ENCODE data around the gene NPAS3. TPM values are rescaled to one million over a fixed set of nuclear protein-coding genes. Genes with fewer than 3 reads are reported as not detected.

NPAS3 gene
- total RNA-seq, 1 donor from 2014 or later, result not detected

- no peak overlapping the region for H3K27ac Mint-ChIP-seq
- H3K36me3 Mint-ChIP-seq, result no peaks in the 10 kb centered on the region
- Histone ChIP-seq H4K20me1 (ENCODE audit: low read depth) (no peaks in the 10 kb centered on the region), H3K36me3 (no peaks in the 10 kb centered on the region), H3K9ac (no peak overlapping the region), H3K4me1 (peaks cover 12% of the 10 kb centered on the region), H3K4me3 (no peak overlapping the region), H3K27ac (no peak overlapping the region), H2AFZ (replicated peaks) (no peak overlapping the region), H3K79me2 (ENCODE audit: low read depth) (no peaks in the 10 kb centered on the region), H3K4me2 (no peak overlapping the region), H3F3A (ENCODE audit: low read depth) (no peaks in the 10 kb centered on the region), H3K9me3 (ENCODE audit: low read depth) (no peaks in the 10 kb centered on the region), H3K27me3 (no peaks in the 10 kb centered on the region)
- peaks cover 22% of the 10 kb centered on the region for H3K4me1 Mint-ChIP-seq
- no peaks in the 10 kb centered on the region for H3K9me3 Mint-ChIP-seq
- DNase-seq (ENCODE audit: low spot score), result no peak
- no peak for TF ChIP-seq CTCF (IDR thresholded peaks at IDR 0.05)
- TF ChIP-seq EZH2phosphoT487 (IDR thresholded peaks at IDR 0.05), result no peak
- no peak for TF ChIP-seq EZH2 (IDR thresholded peaks at IDR 0.05)
- H3K4me3 Mint-ChIP-seq, result no peak overlapping the region
- no peaks in the 10 kb centered on the region for H3K27me3 Mint-ChIP-seq (ENCODE audit: insufficient read depth, low read depth)
Observed at GRCh38 chr14:33457021-33457420, 518.3 kb downstream of the NPAS3 start.

- no peak for DNase-seq (ENCODE audit: low spot score)
- Mint-ChIP-seq H3K9me3 (no peaks in the 10 kb centered on the region), H3K27ac (no peak overlapping the region), H3K4me3 (no peak overlapping the region), H3K27me3 (ENCODE audit: insufficient read depth, low read depth) (no peaks in the 10 kb centered on the region), H3K36me3 (no peaks in the 10 kb centered on the region), H3K4me1 (peaks cover 18% of the 10 kb centered on the region)
- no peak overlapping the region for H3K4me3 ChIP-seq
- H3K36me3 ChIP-seq, result no peaks in the 10 kb centered on the region
- no peaks in the 10 kb centered on the region for H4K20me1 ChIP-seq (ENCODE audit: low read depth)
- H3K4me1 ChIP-seq, result peaks cover 12% of the 10 kb centered on the region
- TF ChIP-seq EZH2 (IDR thresholded peaks at IDR 0.05), result no peak
- TF ChIP-seq EZH2phosphoT487 (IDR thresholded peaks at IDR 0.05), result no peak
- no peak for TF ChIP-seq CTCF (IDR thresholded peaks at IDR 0.05)
- no peak overlapping the region for H3K27ac ChIP-seq
- H3K9ac ChIP-seq, result no peak overlapping the region
- H3K27me3 ChIP-seq, result no peaks in the 10 kb centered on the region
- H3K4me2 ChIP-seq, result no peak overlapping the region
- no peaks in the 10 kb centered on the region for H3K79me2 ChIP-seq (ENCODE audit: low read depth)
- no peaks in the 10 kb centered on the region for H3K9me3 ChIP-seq (ENCODE audit: low read depth)
- no peak overlapping the region for H2AFZ ChIP-seq (replicated peaks)
- no peaks in the 10 kb centered on the region for H3F3A ChIP-seq (ENCODE audit: low read depth)
Observed at GRCh38 chr14:33457617-33458016, 518.9 kb downstream of the NPAS3 start.

GRCh38 chr14:33460164-33460563 lies 521.5 kb downstream of the NPAS3 start:
- DNase-seq (ENCODE audit: low spot score), result no peak
- H3K4me1 ChIP-seq, result no peaks in the 10 kb centered on the region
- no peak overlapping the region for H3K9ac ChIP-seq
- Mint-ChIP-seq H3K36me3 (no peaks in the 10 kb centered on the region), H3K4me3 (no peak overlapping the region), H3K27ac (no peak overlapping the region), H3K27me3 (ENCODE audit: insufficient read depth, low read depth) (no peaks in the 10 kb centered on the region), H3K9me3 (no peaks in the 10 kb centered on the region), H3K4me1 (no peaks in the 10 kb centered on the region)
- H3K4me2 ChIP-seq, result no peak overlapping the region
- H2AFZ ChIP-seq (replicated peaks), result no peak overlapping the region
- H3K4me3 ChIP-seq, result no peak overlapping the region
- no peaks in the 10 kb centered on the region for H3K36me3 ChIP-seq
- H3K9me3 ChIP-seq (ENCODE audit: low read depth), result no peaks in the 10 kb centered on the region
- H4K20me1 ChIP-seq (ENCODE audit: low read depth), result no peaks in the 10 kb centered on the region
- TF ChIP-seq EZH2phosphoT487 (IDR thresholded peaks at IDR 0.05) (no peak), EZH2 (IDR thresholded peaks at IDR 0.05) (no peak), CTCF (IDR thresholded peaks at IDR 0.05) (no peak)
- H3K27me3 ChIP-seq, result no peaks in the 10 kb centered on the region
- no peaks in the 10 kb centered on the region for H3K79me2 ChIP-seq (ENCODE audit: low read depth)
- H3F3A ChIP-seq (ENCODE audit: low read depth), result no peaks in the 10 kb centered on the region
- H3K27ac ChIP-seq, result no peak overlapping the region
